ENCODE data around the gene RPA3. TPM values are rescaled to one million over a fixed set of nuclear protein-coding genes. Genes with fewer than 3 reads are reported as not detected.

The RPA3 gene
- total RNA-seq, 1 donor from 2014 or later = 0.96 TPM

DNA sequence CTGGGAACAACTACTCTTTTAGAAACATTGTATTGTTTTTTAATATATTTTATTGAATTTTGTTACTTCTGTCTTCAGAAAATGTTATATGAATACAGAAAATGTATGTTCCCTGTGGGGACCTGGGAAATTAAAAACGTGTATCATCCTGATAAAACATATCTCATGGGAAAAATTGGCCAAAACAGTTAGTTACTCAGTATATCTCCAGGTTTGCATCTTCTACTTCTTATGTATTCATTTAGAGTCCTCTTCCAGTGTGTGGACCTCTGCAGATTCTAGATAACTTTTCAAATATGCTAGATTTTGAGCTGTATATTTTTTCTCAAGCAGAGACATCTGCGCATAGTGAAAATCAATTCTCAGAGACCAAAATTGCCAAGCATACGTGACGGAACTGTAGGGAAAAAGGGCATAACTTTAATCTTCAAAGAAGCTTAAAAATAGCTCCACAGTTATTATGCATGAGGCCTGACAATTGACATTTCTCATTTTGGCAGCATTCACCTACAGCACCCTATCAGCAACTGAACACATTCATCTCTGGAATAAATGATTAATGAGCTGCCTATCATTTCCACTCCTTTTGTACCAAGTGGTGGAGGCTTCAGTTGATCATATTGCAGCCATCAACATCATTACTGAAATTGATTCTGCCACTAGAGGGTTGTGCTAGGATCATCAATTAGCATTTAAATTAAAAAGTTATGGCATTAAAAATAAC is 104.2 kb downstream of the RPA3 start:
- intact Hi-C loops (cut with DNase I) = no loop called here

DNA sequence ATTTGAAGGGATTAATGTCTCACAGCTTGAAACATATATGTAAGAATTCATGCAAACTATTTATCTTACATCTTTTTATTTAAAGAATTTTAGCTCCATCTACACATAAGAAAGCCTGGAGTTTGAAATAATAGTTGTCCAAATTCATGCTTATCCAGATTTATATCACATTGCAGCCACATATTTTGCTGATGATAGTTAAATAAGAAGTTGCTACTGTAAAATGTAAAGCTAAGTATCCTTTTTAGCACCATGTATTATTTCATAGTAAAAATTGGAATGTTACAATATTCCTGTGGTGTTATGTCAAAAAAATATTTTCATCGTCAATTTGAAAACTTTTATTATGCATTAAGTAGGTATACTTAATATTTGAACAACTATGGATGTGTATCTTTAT is 105.2 kb downstream of the RPA3 start:
- H3K27me3 ChIP-seq = no peaks in the 10 kb centered on the region
- H3K36me3 ChIP-seq = no peaks in the 10 kb centered on the region
- H3K4me3 ChIP-seq = no peak overlapping the region
- DNase-seq (ENCODE audit: low spot score in 2 of 2) = no peak
- H3K27ac ChIP-seq = no peak overlapping the region
- TF ChIP-seq, protein P1, sequence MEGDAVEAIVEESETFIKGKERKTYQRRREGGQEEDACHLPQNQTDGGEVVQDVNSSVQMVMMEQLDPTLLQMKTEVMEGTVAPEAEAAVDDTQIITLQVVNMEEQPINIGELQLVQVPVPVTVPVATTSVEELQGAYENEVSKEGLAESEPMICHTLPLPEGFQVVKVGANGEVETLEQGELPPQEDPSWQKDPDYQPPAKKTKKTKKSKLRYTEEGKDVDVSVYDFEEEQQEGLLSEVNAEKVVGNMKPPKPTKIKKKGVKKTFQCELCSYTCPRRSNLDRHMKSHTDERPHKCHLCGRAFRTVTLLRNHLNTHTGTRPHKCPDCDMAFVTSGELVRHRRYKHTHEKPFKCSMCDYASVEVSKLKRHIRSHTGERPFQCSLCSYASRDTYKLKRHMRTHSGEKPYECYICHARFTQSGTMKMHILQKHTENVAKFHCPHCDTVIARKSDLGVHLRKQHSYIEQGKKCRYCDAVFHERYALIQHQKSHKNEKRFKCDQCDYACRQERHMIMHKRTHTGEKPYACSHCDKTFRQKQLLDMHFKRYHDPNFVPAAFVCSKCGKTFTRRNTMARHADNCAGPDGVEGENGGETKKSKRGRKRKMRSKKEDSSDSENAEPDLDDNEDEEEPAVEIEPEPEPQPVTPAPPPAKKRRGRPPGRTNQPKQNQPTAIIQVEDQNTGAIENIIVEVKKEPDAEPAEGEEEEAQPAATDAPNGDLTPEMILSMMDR (IDR thresholded peaks at IDR 0.05) = no peak
- H3K4me1 ChIP-seq = no peaks in the 10 kb centered on the region
- intact Hi-C loops (cut with DNase I) = no loop called here
- no peaks in the 10 kb centered on the region for H3K9me3 ChIP-seq

More for the DNA sequence above, 104.2 kb downstream of the RPA3 start:
- TF ChIP-seq, protein P1 (IDR thresholded peaks at IDR 0.05) = no peak
- no peak overlapping the region for H3K4me3 ChIP-seq
- no peaks in the 10 kb centered on the region for H3K27me3 ChIP-seq
- no peak for DNase-seq (ENCODE audit: low spot score in 2 of 2)
- H3K36me3 ChIP-seq = no peaks in the 10 kb centered on the region
- H3K4me1 ChIP-seq = no peaks in the 10 kb centered on the region
- no peaks in the 10 kb centered on the region for H3K9me3 ChIP-seq
- H3K27ac ChIP-seq = no peak overlapping the region

DNA sequence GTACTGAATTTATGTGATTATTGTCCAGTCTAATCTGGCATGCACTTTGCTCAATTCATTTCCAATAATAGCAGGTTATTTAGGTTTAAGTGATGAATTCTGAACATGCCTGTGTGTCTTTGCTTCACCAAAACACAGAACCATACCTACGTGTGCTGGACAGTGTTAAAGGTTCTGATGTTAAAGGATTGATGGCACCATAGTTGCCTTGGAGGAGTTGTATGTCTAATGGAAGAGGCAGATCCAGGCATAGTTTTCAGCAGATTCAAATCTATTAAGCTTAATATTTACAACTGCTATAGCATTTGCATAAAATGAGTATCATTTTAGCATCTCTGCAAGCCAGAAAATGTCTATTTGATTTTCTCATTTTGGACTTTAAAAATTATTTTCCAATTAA is 105.9 kb downstream of the RPA3 start:
- Histone ChIP-seq H3K9me3 (no peaks in the 10 kb centered on the region), H3K27ac (no peak overlapping the region), H3K4me3 (no peak overlapping the region), H3K27me3 (no peaks in the 10 kb centered on the region), H3K36me3 (peaks cover 4% of the 10 kb centered on the region in 2 donors), H3K4me1 (no peaks in the 10 kb centered on the region)
- TF ChIP-seq, protein P1 (IDR thresholded peaks at IDR 0.05) = no peak
- no peak for DNase-seq (ENCODE audit: low spot score in 2 of 2)
- intact Hi-C loops (cut with DNase I) = no loop called here

DNA sequence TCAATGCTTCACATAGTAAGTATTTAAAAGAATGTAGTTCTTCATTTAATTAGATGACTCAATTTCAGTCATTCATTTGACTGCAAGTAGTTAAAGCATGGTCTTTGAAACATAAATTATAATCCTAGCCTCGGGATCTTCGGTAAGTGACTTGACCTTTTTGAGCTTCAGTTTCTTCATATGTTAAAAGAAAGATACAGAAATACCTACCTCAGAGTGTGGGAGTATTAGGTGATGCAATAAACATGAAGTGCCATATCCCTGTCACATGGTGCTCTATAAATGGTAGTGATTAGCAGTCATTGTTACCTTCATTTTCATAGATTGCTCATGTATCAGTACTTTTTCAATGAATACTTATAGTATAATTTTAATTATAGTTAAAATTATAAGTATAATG is 109.1 kb downstream of the RPA3 start:
- TF ChIP-seq, protein P1 (IDR thresholded peaks at IDR 0.05) = no peak
- no peaks in the 10 kb centered on the region for H3K27me3 ChIP-seq
- no peak for DNase-seq (ENCODE audit: low spot score in 2 of 2)

DNA sequence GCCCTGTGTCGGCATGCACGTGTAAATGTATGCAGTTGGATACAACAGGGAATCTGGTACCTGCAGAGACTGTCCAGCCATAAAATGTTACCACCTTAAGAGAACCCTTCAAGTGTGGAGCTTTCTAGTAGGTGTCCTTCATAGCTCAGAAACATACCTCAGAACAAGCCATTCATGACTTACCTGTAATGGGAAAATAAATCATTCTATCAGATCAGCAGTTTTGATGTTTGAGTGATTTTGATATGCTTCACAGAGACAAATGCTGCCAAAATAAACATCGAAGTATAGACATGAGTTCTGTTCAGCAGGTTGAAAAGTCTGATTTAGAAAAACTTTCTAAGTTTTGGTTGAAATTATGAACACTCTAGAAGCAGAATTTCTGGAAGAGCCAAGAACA is 111.4 kb downstream of the RPA3 start:
- no peak for DNase-seq (ENCODE audit: low spot score in 2 of 2)
- Histone ChIP-seq H3K27ac (no peak overlapping the region), H3K4me1 (no peaks in the 10 kb centered on the region), H3K4me3 (no peak overlapping the region), H3K9me3 (no peaks in the 10 kb centered on the region), H3K27me3 (no peaks in the 10 kb centered on the region), H3K36me3 (peaks cover 4 to 15% of the 10 kb centered on the region in 2 donors)
- TF ChIP-seq, protein P1 (IDR thresholded peaks at IDR 0.05) = no peak
- intact Hi-C loops (cut with DNase I) = no loop called here

More for the DNA sequence above, 109.1 kb downstream of the RPA3 start:
- no peaks in the 10 kb centered on the region for H3K4me1 ChIP-seq
- H3K27ac ChIP-seq = no peak overlapping the region
- H3K36me3 ChIP-seq = peaks cover 4 to 15% of the 10 kb centered on the region in 2 donors
- no peaks in the 10 kb centered on the region for H3K9me3 ChIP-seq
- intact Hi-C loops (cut with DNase I) = no loop called here
- H3K4me3 ChIP-seq = no peak overlapping the region

All from ascending aorta (tissue), 2 donors.